Hepatic stellate cell (primary cell): Measurements from ENCODE around the gene MKKS.

ENCODE experiments used
- DNase-seq: peaks from one replicate; pipeline ENCODE4 v3.0.0; 2011; ENCODE audit warnings: low spot score

MKKS gene

DNA sequence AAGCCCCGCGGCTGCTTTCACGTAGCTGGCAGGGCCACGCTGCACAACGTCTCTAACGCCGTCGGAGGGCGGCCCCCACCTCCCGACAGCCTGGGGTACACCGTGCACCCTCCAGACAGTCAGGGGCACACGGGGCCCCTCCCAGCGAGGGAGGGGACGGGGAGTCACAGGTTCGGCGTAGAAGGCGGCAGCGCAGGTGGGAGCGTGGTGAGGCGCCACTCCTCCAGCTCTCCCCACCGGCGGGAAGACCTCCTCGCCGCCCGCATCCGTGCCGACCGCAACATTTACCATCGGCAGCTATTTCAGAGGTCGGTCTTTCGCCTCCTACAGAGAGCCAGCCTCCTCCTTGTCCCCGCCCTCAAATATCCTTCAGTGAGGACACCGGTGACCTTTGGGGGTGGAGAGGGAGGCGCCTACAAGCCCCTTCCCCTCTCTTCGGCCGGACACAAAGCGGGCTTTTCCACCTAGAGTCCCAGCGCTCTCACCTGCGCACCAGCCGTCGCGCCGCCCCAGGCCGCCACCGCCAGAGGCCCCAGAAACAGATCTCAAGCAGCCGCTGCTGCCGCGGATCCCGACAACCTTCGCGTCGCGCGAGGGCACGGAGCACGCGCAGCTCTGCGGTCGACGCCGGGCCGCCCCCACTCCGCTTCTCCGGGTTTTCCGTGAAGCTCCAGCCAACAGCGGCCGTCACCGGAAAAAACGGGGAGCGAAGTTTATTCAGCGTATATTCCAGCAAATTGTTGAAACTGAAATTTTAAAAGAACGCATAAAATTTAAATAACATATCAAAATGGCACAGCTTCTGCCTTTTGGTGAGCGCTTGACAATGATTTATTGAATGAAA lies at the start of gene MKKS:
TSS of gene MKKS (minus strand) at position 600 of the 844 bp plus-strand sequence. CDS start 20,708 bp downstream, outside the sequence.
- DNase-seq = peak; percentile 86

- DNase-seq = no peak
Observed at GRCh38 chr20:10483691-10484090, 49.7 kb upstream of the MKKS start.

DNA sequence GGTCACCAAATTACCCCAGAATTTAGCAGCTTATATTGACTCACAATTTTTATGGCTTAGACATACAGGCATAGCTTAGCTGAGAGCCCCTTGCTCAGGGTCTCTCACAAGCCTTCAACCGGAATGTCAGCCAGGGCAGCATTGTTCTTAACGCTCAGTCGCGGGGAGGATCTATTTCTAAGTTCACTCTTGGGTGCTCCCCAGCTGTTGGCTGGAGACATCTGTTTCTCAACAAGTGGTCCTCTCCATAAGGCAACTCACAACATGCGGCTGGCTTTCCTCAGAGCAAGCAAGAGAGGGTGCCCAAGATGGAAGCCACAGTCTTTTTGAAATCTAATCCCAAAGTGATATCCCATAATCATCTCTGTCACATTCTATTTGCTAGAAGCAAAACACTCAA lies 47.7 kb upstream of the MKKS start:
- DNase-seq = no peak

- DNase-seq = no peak
Observed at GRCh38 chr20:10478930-10479329, 44.9 kb upstream of the MKKS start.

- no peak for DNase-seq
Observed at GRCh38 chr20:10478205-10478604, 44.2 kb upstream of the MKKS start.

DNA sequence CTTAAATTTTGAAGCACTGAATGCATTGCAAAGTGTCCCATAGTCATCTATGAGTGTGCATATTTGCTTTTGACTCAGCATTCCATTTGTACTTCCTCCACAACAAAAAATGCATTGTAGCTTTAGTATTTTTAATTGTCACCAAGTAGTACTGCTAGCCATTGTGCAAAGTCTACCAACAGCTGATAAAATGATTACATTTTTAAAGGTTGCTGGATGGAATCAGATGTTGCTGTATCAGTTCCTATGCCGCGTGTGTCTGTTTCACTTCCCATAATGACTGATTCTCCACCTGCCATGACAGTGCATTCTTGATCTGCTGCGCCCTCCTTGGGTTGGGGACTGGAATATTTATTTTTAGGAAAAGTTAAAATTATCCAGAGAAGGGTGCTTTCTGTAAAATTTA lies 42.3 kb upstream of the MKKS start:
- DNase-seq = no peak

DNA sequence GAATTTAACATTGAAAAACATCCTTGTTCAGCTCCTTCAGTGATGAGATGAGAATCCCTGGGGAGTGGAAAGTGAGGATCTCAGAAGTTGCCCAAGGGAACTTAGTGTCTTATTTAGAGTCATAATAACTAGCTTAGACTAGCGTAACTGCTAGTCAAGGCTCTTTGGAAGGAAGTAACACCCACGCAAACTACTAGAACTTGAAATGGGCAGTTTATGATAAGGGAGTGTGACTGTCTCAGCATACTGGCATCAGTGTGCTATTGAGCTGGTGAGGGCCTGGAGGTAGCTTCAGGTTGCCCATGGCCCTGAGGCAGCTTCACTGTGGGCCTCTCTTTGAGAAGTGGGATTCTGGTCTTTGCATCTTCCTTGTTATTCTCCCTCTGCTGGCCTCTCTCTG lies 41.2 kb upstream of the MKKS start:
- DNase-seq = no peak

- DNase-seq = no peak
Observed at GRCh38 chr20:10474606-10475184, 40.7 kb upstream of the MKKS start.

- no peak for DNase-seq
Observed at GRCh38 chr20:10472871-10473270, 38.8 kb upstream of the MKKS start.

DNA sequence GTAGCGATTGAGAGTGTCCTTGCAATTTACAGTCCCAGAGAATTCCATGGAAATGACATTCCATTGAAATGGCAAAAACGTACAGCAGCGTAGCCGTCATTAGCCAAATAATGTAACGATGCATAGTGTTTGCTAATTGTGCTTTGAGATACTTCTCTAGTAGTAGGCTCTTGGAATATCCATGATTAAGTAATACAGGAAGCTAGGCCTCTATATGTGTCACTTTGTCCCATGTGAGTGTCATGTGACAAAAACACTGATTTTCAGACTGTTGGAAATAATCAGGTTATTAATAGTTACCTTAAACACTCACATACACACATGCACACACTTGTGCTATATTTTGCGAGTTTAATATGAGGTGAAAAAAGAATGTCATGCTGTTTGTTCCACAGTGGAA lies 36.3 kb upstream of the MKKS start:
- DNase-seq = no peak

GRCh38 chr20:10469599-10469998 lies 35.6 kb upstream of the MKKS start:
- peak; percentile 56 for DNase-seq

GRCh38 chr20:10469056-10469455 lies 35.0 kb upstream of the MKKS start:
- no peak for DNase-seq

- no peak for DNase-seq
Observed at GRCh38 chr20:10468340-10468845, 34.4 kb upstream of the MKKS start.

- DNase-seq = no peak
Observed at GRCh38 chr20:10467681-10468339, 33.8 kb upstream of the MKKS start.

DNA sequence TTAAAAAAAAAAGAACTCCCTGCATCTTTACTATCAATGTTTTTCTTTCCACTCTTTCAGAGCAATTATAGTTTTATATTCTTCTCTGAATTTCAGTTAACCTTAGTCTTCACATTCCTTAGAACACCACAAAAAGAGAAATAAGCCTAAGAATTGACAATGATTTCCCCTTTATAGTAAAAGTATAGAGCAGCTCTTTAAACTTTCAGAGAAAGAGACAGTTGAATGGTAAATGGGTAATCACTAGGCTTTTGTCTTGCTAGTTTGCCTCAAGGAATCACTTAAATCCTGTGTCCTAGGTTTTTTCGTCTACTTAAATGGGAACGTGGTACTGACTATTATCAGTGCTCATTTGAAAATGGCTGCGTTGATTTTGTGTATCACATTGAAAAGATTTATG lies 32.8 kb upstream of the MKKS start:
- DNase-seq = no peak

DNA sequence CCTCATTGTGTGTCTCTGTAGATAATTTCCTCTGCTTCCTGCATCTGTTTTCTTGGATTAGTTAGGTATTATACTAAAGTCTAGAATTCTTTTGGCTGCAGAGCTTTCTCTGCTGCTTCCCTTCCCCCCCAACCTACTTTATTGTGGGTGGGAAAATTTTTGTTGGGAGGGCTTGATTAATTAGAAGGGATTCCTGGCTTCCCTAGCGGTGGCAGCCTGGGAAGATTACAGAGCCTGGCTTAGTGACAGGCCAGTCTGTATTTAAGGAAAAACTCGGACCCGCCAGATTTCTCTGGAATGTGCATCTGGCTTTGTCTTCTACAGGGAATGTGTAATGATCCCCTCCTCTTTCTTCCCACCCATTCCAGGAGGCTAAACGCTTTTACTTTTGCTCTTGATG lies 32.3 kb upstream of the MKKS start:
- DNase-seq = peak; percentile 14

DNA sequence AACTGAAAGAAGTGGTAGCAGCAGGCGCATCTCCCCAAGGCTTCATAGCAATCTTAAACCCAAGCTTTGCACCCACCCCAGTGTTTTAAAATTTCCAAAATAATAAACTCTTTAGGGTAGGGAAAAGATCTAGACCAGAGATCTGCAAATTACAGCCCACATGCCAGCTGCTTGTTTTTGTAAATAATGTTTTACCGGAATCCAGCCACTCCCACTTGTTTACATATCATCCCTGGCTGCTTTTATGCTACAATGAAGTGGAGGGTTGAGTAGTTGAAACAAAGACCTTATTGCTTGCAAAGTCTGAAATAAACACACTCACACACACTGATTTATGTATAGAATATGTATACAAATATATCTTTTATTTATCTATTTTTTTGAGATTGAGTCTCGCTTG lies 31.1 kb upstream of the MKKS start:
- no peak for DNase-seq

- DNase-seq = no peak
Observed at GRCh38 chr20:10463622-10464021, 29.6 kb upstream of the MKKS start.

GRCh38 chr20:10462516-10462915 lies 28.5 kb upstream of the MKKS start:
- DNase-seq = no peak

- DNase-seq = no peak
Observed at GRCh38 chr20:10461495-10461894, 27.5 kb upstream of the MKKS start.

- DNase-seq = no peak
Observed at GRCh38 chr20:10454151-10454750, 20.2 kb upstream of the MKKS start.

DNA sequence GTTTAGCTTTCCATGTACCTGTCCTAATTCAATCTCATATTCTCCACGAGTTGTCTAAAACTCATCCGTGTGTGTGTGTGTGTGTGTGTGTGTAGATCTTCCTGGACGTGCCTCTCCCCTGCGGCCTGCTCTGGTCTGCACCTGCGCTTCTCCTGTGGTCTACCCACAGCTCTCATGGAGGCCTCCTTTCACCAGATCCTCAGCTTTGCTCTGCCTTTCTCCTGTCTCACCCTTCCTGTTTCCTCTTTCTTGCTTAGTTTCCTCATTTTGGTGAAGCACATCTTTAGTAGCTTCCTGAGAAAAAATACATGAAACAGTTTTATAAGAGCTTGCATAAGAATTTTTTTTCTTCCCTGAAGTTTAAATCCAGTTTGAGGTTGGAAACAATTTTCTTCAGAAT lies 19.2 kb upstream of the MKKS start:
- no peak for DNase-seq

- no peak for DNase-seq
Observed at GRCh38 chr20:10449270-10449669, 15.2 kb upstream of the MKKS start.
